ENCODE measurements around the gene IL22. TPM values are rescaled to one million over a fixed set of nuclear protein-coding genes. Genes with fewer than 3 reads are reported as not detected.

IL22 gene
- total RNA-seq, 1 experiment from 2014 or later, result not detected

DNA sequence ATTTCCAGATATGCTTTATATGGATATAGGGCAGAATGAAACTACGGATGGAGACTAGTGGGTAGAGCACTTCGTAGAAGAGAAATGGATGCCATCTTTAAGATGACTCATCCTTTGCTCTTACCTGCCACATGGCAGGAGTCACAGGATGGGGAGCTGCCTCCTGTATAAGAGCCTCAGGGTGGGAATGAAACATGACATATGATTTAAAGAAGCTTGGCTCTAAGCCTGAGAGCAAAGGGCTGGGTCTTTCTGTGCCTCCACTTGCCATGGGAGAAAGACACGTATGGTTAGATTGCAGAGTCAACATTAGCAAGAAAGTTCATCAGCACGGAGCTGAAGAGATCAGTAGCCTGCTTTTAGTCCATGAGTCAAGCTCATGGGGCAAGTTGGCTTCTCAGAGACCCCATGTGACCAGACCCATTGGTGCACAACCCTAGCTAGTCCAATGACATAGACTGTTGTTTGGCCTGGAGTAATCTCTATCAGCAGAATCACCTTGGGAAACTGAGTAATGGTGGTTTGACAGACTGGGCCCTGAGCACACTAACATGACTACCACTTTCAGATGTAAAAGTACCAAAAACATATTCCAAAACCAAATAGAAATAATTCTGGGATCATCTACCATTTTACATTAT, 38.1 kb upstream of the IL22 start (continued):
- TF ChIP-seq, protein P1, sequence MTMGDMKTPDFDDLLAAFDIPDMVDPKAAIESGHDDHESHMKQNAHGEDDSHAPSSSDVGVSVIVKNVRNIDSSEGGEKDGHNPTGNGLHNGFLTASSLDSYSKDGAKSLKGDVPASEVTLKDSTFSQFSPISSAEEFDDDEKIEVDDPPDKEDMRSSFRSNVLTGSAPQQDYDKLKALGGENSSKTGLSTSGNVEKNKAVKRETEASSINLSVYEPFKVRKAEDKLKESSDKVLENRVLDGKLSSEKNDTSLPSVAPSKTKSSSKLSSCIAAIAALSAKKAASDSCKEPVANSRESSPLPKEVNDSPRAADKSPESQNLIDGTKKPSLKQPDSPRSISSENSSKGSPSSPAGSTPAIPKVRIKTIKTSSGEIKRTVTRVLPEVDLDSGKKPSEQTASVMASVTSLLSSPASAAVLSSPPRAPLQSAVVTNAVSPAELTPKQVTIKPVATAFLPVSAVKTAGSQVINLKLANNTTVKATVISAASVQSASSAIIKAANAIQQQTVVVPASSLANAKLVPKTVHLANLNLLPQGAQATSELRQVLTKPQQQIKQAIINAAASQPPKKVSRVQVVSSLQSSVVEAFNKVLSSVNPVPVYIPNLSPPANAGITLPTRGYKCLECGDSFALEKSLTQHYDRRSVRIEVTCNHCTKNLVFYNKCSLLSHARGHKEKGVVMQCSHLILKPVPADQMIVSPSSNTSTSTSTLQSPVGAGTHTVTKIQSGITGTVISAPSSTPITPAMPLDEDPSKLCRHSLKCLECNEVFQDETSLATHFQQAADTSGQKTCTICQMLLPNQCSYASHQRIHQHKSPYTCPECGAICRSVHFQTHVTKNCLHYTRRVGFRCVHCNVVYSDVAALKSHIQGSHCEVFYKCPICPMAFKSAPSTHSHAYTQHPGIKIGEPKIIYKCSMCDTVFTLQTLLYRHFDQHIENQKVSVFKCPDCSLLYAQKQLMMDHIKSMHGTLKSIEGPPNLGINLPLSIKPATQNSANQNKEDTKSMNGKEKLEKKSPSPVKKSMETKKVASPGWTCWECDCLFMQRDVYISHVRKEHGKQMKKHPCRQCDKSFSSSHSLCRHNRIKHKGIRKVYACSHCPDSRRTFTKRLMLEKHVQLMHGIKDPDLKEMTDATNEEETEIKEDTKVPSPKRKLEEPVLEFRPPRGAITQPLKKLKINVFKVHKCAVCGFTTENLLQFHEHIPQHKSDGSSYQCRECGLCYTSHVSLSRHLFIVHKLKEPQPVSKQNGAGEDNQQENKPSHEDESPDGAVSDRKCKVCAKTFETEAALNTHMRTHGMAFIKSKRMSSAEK (CRISPR knock-in tag; IDR thresholded peaks at IDR 0.05; ENCODE audit: borderline replicate concordance), result no peak
- TF ChIP-seq TCF7 (CRISPR knock-in tag; IDR thresholded peaks at IDR 0.05; ENCODE audit: low read depth) (no peak), ZNF121 (CRISPR knock-in tag; IDR thresholded peaks at IDR 0.05) (no peak), CREB1 (CRISPR knock-in tag; IDR thresholded peaks at IDR 0.05) (no peak), ZNF219 (CRISPR knock-in tag; IDR thresholded peaks at IDR 0.05; ENCODE audit: borderline replicate concordance) (no peak), ESRRA (CRISPR knock-in tag; IDR thresholded peaks at IDR 0.05; ENCODE audit: borderline replicate concordance) (no peak), ZNF671 (CRISPR knock-in tag; IDR thresholded peaks at IDR 0.05) (no peak), ZNF232 (CRISPR knock-in tag; IDR thresholded peaks at IDR 0.05) (no peak)
- TF ChIP-seq, protein P2, sequence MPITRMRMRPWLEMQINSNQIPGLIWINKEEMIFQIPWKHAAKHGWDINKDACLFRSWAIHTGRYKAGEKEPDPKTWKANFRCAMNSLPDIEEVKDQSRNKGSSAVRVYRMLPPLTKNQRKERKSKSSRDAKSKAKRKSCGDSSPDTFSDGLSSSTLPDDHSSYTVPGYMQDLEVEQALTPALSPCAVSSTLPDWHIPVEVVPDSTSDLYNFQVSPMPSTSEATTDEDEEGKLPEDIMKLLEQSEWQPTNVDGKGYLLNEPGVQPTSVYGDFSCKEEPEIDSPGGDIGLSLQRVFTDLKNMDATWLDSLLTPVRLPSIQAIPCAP (CRISPR knock-in tag; IDR thresholded peaks at IDR 0.05), result no peak
- TF ChIP-seq, protein P3, sequence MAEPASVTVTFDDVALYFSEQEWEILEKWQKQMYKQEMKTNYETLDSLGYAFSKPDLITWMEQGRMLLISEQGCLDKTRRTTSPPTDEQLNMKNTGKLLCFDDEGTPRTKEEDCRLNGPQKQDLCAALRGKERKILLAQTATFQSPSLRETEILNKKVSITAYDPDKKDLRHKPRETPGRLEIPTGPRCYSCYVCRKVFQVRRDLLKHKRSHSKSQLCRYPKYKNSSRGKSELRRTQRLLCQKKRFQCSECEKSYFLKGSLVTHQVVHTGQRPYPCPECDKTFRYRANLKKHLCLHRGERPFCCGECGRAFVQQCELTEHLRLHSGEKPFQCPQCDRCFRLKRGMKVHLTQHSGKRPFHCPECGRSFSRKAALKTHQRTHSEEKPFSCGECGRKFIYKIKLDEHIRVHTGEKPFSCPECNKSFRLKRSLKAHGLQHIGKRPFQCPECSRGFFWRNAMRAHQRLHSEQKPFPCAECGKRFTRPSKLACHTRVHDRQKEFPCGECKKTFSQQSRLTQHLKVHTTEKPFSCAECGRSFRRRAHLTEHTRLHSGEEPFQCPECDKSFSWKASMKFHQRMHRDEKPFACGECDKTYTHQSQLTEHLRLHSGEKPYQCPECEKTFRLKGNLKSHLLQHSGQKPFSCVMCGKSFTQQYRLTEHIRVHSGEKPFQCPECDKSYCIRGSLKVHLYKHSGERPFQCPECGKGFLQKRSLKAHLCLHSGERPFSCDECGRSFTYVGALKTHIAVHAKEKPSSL (CRISPR knock-in tag; conservative IDR thresholded peaks at IDR 0.05), result no peak

DNA sequence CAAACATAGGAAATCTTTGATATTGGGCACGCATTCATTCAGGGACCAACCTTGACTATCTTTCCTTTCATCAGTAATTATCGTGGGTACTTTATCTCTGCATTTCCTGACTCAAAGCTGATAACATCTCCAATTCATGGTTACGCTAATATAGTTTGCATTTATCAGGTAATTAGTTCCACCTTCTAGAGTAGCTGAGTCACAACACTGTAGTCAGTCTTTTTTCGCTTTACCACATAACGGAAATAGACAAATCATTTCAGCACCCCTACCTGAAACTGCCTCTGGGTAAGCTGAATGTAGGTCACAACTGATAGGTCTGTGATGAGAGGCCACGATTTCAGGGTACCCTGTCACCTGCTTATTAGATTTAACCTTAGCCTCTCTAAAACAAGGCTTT, 36.7 kb upstream of the IL22 start:
- DNase-seq (ENCODE audit: low spot score) (no peak), ATAC-seq (no peak)
- Mint-ChIP-seq H3K4me1 (no peaks in the 10 kb centered on the region), H3K9me3 (no peaks in the 10 kb centered on the region), H3K27me3 (ENCODE audit: low read depth) (no peaks in the 10 kb centered on the region), H3K4me3 (no peak overlapping the region), H3K36me3 (no peaks in the 10 kb centered on the region), H3K27ac (no peak overlapping the region)
- ChIA-PET CTCF (interaction anchor here (1.0 kb wide), 1 partner anchor 67 kb away, joined by 3 read pairs; no protein-coding TSS in a partner anchor), POLR2A (no interaction called here)
- TF ChIP-seq, protein P4, sequence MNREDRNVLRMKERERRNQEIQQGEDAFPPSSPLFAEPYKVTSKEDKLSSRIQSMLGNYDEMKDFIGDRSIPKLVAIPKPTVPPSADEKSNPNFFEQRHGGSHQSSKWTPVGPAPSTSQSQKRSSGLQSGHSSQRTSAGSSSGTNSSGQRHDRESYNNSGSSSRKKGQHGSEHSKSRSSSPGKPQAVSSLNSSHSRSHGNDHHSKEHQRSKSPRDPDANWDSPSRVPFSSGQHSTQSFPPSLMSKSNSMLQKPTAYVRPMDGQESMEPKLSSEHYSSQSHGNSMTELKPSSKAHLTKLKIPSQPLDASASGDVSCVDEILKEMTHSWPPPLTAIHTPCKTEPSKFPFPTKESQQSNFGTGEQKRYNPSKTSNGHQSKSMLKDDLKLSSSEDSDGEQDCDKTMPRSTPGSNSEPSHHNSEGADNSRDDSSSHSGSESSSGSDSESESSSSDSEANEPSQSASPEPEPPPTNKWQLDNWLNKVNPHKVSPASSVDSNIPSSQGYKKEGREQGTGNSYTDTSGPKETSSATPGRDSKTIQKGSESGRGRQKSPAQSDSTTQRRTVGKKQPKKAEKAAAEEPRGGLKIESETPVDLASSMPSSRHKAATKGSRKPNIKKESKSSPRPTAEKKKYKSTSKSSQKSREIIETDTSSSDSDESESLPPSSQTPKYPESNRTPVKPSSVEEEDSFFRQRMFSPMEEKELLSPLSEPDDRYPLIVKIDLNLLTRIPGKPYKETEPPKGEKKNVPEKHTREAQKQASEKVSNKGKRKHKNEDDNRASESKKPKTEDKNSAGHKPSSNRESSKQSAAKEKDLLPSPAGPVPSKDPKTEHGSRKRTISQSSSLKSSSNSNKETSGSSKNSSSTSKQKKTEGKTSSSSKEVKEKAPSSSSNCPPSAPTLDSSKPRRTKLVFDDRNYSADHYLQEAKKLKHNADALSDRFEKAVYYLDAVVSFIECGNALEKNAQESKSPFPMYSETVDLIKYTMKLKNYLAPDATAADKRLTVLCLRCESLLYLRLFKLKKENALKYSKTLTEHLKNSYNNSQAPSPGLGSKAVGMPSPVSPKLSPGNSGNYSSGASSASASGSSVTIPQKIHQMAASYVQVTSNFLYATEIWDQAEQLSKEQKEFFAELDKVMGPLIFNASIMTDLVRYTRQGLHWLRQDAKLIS (CRISPR knock-in tag; IDR thresholded peaks at IDR 0.05; ENCODE audit: borderline replicate concordance), result no peak
- TF ChIP-seq NFATC4 (CRISPR knock-in tag; IDR thresholded peaks at IDR 0.05), result no peak
- TF ChIP-seq, protein P5, sequence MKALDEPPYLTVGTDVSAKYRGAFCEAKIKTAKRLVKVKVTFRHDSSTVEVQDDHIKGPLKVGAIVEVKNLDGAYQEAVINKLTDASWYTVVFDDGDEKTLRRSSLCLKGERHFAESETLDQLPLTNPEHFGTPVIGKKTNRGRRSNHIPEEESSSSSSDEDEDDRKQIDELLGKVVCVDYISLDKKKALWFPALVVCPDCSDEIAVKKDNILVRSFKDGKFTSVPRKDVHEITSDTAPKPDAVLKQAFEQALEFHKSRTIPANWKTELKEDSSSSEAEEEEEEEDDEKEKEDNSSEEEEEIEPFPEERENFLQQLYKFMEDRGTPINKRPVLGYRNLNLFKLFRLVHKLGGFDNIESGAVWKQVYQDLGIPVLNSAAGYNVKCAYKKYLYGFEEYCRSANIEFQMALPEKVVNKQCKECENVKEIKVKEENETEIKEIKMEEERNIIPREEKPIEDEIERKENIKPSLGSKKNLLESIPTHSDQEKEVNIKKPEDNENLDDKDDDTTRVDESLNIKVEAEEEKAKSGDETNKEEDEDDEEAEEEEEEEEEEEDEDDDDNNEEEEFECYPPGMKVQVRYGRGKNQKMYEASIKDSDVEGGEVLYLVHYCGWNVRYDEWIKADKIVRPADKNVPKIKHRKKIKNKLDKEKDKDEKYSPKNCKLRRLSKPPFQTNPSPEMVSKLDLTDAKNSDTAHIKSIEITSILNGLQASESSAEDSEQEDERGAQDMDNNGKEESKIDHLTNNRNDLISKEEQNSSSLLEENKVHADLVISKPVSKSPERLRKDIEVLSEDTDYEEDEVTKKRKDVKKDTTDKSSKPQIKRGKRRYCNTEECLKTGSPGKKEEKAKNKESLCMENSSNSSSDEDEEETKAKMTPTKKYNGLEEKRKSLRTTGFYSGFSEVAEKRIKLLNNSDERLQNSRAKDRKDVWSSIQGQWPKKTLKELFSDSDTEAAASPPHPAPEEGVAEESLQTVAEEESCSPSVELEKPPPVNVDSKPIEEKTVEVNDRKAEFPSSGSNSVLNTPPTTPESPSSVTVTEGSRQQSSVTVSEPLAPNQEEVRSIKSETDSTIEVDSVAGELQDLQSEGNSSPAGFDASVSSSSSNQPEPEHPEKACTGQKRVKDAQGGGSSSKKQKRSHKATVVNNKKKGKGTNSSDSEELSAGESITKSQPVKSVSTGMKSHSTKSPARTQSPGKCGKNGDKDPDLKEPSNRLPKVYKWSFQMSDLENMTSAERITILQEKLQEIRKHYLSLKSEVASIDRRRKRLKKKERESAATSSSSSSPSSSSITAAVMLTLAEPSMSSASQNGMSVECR (CRISPR knock-in tag; IDR thresholded peaks at IDR 0.05; ENCODE audit: borderline replicate concordance), result no peak
- TF ChIP-seq TEAD1 (CRISPR knock-in tag; IDR thresholded peaks at IDR 0.05), result no peak
- no peak for TF ChIP-seq CREB1 (CRISPR knock-in tag; IDR thresholded peaks at IDR 0.05)
- TF ChIP-seq OVOL2 (CRISPR knock-in tag; IDR thresholded peaks at IDR 0.05; ENCODE audit: borderline replicate concordance), result no peak
- TF ChIP-seq, protein P6, sequence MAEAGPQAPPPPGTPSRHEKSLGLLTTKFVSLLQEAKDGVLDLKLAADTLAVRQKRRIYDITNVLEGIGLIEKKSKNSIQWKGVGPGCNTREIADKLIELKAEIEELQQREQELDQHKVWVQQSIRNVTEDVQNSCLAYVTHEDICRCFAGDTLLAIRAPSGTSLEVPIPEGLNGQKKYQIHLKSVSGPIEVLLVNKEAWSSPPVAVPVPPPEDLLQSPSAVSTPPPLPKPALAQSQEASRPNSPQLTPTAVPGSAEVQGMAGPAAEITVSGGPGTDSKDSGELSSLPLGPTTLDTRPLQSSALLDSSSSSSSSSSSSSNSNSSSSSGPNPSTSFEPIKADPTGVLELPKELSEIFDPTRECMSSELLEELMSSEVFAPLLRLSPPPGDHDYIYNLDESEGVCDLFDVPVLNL (CRISPR knock-in tag; IDR thresholded peaks at IDR 0.05; ENCODE audit: borderline replicate concordance, low read depth), result no peak
- TF ChIP-seq, protein P7, sequence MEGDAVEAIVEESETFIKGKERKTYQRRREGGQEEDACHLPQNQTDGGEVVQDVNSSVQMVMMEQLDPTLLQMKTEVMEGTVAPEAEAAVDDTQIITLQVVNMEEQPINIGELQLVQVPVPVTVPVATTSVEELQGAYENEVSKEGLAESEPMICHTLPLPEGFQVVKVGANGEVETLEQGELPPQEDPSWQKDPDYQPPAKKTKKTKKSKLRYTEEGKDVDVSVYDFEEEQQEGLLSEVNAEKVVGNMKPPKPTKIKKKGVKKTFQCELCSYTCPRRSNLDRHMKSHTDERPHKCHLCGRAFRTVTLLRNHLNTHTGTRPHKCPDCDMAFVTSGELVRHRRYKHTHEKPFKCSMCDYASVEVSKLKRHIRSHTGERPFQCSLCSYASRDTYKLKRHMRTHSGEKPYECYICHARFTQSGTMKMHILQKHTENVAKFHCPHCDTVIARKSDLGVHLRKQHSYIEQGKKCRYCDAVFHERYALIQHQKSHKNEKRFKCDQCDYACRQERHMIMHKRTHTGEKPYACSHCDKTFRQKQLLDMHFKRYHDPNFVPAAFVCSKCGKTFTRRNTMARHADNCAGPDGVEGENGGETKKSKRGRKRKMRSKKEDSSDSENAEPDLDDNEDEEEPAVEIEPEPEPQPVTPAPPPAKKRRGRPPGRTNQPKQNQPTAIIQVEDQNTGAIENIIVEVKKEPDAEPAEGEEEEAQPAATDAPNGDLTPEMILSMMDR (IDR thresholded peaks at IDR 0.05), result no peak
